GM21576 (cell line): Measurements from ENCODE around the gene AKR1C4.
"Not testable (repeated sequence)": the region's sequence is repeated elsewhere in the genome, so short reads cannot be mapped to it uniquely, and the experiment has no call there.

ENCODE experiments used
- ATAC-seq: cut with Tn5 transposase; IDR thresholded peaks from one replicate; pipeline ENCODE4 v1.9.1; 2021; ENCODE audit warnings: mild to moderate bottlenecking, moderate library complexity; ENCODE audit not compliant: unreplicated experiment

AKR1C4 gene

GRCh38 chr10:5196702-5197113 is at the start of gene AKR1C4:
Gene AKR1C4 (plus strand): TSS chr10:5196837. CDS start chr10:5196868, 31 bp downstream.
- no peak for ATAC-seq

GRCh38 chr10:5146920-5147254 is 49.8 kb upstream of the AKR1C4 start:
- ATAC-seq: no peak

DNA sequence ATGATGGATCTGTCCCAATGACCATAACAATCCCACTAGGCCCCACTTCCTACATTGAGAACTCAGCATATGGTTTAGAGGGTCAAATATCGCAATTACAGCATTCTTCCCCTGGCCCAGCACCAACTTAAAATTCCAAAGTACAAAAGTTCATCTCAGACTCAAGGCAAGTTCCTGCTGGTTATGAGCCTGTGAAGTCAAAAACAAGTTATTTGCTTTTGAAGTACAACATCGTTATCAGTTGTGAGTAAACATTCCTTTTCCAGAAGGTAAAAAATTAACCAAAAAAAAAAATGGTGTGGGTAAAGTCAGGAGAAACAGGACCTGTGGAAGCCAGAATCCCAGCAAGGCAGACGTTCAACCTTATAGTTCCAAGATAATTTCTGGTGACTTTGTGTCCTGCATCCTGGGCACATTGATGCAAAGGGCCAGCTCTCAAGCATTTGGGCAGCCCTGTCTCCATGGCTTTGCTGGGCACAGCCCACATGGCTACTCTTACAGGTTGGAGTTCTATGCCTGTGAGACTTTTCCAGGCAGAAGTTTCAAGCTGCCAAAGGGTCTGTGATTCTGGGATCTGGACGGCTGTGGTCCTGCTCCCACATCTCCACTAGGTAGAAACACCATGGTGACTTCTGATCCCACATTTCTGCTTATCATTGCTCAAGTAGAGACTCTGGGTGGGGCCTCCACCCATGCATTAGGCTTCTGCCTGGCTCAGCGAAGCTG is 49.2 kb upstream of the AKR1C4 start:
- ATAC-seq: no peak

DNA sequence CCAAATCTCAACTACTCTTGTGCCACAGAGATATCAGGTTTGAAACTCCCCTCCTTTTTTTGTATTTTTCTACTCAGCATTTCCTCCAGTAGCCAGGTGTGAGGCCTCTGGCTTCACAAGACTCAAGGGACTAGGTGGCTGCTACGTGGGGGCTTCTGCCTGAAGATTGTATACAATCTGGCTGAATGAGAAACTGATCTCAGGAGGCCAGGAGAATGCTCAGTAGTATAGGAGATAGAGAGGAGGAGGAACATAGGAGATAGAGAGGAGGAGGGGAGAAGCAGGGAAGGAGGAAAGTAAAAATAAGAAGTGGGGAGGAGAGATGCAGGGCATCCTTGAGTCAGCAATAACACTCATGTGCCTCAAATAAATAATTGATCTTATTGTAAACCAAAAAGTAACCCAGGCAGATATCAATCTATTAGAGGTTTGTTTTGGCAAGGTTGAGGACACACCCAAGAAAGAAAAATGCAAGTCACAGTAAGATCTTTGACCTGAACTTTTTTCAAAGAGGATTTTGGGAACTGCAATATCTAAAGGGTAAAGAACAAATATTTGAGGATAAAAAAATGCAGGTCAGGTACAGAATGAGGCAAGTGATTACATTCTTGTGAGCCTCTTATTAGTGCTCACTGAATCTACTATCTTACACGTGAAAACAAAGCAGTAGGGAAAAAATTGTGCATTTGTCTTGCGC is 48.5 kb upstream of the AKR1C4 start:
- ATAC-seq: no peak

GRCh38 chr10:5148678-5149032 is 48.0 kb upstream of the AKR1C4 start:
- ATAC-seq: no peak

- ATAC-seq: no peak
These were observed 45.6 kb upstream of the AKR1C4 start for GRCh38 chr10:5151076-5151475.

DNA sequence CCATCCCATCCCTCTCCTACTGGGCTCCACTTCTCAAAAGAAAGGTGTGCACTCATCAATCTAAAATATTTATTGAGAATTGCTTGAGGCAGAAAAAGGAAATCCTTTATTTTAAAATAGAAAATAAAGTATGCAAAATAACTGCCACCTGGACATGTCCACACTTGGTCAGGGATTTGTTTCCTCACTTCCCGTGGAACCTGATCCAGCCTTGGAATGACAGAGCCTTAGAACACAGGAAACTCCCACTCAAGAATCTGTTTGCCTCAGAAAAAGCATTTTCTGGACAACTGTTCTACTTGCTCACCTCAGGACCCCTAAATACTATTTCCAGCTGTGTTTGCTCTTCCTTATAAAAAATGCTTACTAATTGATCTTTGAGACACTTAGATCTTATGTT is 40.7 kb upstream of the AKR1C4 start:
- no peak for ATAC-seq

DNA sequence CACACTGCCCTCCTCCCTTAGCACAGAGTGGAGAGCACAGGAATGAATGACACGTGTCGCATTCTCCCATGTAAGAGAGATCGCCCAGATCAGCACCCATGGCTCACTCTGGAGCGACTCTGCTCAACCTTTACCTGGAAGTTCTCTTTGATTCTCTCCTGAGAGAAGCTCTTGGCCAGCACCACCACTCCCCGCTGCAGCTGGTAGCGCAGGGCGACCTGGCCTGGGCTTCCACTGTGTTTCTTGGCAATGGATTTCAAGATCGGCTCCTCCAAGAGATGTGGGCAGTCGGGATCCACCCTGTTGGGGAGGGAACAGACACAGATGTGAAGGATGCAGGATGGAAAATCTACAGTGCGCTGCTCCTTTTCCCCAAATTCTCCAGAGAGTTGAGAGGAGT is 39.1 kb upstream of the AKR1C4 start:
- ATAC-seq: no peak

- ATAC-seq: no peak
These were observed 37.5 kb upstream of the AKR1C4 start for GRCh38 chr10:5159126-5159525.

DNA sequence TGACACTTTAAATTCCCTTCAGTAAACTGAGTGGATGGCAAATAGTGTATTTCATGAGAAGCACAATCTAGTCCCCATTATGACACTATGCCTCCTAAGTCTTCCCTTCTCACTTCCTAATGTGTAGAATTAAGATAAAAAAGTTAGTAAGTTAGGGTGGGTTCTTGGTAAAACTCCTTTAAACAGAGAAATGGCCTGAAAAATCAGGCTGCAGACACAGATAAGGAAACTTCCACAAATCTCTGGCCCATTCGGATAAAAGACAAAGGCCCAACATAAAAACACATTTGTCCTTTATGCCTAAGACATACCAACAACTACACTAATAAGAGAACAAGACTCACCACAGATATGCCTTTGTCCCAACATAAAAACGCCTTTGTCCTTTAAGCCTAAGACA is 33.1 kb upstream of the AKR1C4 start:
- no peak for ATAC-seq

DNA sequence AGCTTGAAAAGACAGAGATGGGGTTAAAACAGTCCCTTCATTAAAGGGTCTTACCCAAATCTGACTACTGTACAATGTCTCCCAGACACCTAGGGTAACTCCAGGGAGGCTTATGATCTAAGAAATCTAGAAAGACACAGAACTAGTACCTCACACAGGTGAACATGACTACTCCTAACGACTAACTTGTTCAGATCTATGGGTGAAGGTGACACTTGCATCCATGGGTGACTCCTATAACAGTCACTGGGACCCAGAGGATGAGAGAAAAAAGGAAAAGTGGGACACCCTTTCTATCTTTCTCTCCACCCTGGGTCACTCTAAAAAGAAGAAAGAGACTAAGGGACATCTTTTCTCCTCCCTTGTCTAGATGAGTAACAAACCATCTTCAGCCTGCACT is 30.9 kb upstream of the AKR1C4 start:
- no peak for ATAC-seq

DNA sequence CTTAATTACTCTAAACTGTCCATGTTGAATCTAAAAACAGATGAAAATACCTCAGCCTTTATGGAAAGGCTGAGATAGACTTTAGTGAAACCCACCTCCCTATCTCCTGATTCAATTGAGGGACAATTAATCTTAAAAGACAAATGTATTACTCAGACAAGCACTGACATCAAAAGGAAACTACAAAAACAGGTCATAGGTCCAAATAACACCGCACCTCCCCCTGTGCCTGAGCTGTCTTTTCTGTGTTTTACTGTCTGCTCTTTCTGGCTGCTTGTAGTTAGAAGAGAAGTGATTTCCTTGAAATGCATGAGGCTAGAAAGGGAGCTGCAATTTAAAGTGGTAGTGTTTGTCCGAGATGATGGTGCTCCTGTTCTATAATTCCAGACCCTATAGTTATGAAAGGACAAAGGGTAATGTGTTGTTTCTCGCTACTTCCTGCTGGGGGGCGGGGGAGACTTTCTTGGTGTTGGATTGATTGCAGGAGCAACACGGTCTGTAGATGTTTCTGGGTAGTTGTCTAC is 27.7 kb upstream of the AKR1C4 start:
- ATAC-seq: no peak

DNA sequence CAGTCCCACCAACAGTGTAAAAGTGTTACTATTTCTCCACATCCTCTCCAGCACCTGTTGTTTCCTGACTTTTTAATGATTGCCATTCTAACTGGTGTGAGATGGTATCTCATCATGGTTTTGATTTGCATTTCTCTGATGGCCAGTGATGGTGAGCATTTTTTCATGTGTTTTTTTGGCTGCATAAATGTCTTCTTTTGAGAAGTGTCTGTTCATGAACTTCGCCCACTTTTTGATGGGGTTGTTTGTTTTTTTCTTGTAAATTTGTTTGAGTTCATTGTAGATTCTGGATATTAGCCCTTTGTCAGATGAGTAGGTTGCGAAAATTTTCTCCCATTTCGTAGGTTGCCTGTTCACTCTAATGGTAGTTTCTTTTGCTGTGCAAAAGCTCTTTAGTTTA is 21.1 kb upstream of the AKR1C4 start:
- ATAC-seq: not testable (repeated sequence)

- ATAC-seq: not testable (repeated sequence)
These were observed 16.1 kb upstream of the AKR1C4 start for GRCh38 chr10:5180503-5180902.

- no peak for ATAC-seq
These were observed 12.7 kb upstream of the AKR1C4 start for GRCh38 chr10:5183923-5184322.

DNA sequence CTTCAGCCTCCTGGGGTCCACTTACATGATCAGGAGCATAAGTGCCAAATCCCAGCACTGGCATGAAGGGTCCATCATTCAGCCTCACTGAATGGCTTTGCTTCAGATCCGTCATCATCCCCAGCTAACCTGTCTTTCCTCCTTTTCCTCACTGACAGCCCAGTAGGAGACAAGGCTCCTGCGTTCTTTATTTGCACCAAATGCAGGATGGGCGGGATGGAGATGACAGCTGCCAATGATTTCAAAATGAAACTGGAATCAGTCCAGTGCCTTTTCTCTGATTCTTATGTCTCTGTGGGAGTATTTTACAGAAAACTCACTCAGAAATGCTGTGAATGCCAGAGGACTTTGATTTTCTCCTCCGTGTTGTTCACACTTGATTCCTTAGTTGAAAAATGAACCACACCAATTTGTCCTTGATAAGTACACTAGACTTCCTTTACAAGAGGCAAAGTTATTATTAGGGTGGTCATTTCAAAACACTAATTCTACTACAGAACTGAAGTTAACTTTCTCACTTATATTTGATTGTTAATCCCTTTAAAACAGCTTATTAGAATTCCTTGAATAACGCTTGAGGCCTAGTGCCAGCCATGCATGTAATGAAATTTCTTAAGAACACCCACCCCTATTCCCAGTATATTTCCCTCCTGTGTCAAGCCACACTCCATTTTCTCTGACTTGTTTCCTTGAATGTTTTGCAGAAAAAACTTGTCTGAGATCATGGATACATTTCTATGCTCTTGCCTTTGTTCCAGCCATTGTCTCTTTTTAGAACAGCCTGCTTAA is 11.5 kb upstream of the AKR1C4 start, which contains the start of gene AKR1C8:
AKR1C8 (minus strand) TSS at position 164 of the 789 bp plus-strand sequence; CDS start at position 118, 46 bp downstream.
- no peak for ATAC-seq

DNA sequence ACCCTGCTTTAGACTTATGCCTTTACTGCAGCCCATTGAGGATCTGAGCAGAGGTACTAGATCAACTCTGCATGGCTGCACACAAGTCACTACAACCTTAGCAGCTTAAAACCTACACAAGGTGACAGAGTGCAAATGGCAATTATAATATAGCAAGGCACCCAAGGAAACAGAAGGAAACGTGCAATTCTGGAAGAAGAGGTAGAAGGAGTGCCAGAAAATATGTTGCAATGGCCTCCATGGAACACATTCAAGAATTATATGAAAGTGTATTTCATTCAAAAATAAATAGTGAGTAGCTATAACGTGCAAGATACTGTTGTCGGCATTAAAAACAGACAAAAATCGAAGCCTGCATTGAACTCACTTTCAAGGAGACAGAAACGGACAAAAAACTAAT is 8.8 kb upstream of the AKR1C4 start:
- ATAC-seq: no peak

GRCh38 chr10:5188358-5188757 is 8.3 kb upstream of the AKR1C4 start:
- no peak for ATAC-seq

- no peak for ATAC-seq
These were observed 2.2 kb upstream of the AKR1C4 start for GRCh38 chr10:5194431-5194830.

DNA sequence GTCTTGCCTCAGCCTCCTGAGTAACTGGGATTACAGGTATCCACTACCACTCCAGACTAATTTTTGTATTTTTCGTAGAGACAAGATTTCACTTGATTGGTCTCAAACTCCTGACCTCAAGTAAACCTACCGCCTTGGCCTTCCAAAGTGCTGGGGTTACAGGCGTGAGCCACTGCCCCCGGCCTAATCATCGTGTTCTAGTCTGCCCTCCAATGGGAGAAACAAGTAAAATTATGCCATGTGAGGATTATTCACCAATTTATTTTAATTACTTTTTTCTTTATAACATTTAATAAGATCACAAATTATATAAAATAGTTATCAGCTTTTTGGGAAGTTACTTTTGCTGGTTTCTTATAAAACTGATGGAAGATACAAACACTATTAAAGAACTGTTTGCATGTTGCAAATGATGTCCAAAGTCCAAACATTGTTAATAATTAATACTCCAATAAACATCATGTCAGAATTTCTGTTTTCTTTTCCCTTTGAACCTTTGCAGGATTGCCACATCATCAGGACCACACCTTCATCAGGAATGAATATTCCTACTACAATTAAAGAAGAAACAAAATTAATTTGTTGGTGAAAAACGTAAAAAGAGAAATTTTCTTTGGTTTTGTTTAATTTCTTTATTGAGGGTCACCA is 786 bp upstream of the AKR1C4 start:
- ATAC-seq: no peak

DNA sequence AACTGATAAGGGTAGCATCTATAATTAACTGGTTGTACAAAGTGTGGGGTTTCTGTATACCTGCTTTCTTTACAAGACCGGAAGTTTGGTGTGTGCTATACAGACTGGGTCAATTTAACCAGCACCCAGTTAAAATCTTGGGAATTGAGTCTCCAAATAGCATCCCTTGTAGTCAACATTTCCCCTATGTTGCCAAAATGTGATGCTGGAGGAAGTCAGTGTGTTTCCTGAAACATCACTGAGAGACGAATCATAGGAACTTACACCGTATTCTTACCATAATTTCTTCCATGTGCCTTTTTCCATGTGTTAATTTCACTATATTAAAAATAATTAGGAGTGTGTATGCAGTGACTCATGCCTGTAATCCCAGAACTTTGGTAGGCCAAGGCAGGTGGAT is 1.7 kb downstream of the AKR1C4 start:
- ATAC-seq: no peak
